Hematopoietic multipotent progenitor cell treated with erythropoietin and hydrocortisone succinate and interleukin-3 and kit ligand, for 15 days (in vitro differentiated cells): ENCODE results near the gene SDK2.

ENCODE experiments used
- DNase-seq: peaks from one replicate; pipeline ENCODE4 v3.0.0-alpha.2; 2015; ENCODE audit warnings: low spot score

Gene SDK2

GRCh38 chr17:73644145-73645049 lies at the start of gene SDK2:
Gene SDK2, minus strand, starts transcription at chr17:73644445. Its CDS starts 357 bp downstream, at chr17:73644088.
- DNase-seq: no peak

GRCh38 chr17:73693071-73693470 lies 48.8 kb upstream of the SDK2 start:
- DNase-seq: no peak

GRCh38 chr17:73691321-73691766 lies 47.1 kb upstream of the SDK2 start:
- no peak for DNase-seq

DNA sequence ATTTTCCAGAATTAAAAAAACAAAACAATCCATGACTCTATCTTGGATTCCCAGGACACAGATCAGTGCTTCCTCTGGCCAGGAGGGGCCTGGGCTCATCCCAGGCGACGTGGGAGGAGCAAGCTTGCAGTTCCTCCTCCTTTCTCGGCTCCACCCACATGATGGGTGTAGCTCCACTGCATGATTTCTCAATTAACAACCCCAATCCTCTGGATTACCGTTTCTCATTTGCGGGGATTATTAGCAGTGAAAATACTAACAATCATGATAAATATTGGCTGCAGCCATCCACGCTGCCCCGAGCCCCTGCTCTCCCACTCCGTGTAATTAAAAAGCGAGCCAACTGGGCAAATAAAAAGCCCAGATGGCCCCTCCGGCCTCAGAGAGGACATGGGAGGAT lies 46.4 kb upstream of the SDK2 start:
- no peak for DNase-seq

- no peak for DNase-seq
Measured at GRCh38 chr17:73689596-73690275, 45.5 kb upstream of the SDK2 start.

DNA sequence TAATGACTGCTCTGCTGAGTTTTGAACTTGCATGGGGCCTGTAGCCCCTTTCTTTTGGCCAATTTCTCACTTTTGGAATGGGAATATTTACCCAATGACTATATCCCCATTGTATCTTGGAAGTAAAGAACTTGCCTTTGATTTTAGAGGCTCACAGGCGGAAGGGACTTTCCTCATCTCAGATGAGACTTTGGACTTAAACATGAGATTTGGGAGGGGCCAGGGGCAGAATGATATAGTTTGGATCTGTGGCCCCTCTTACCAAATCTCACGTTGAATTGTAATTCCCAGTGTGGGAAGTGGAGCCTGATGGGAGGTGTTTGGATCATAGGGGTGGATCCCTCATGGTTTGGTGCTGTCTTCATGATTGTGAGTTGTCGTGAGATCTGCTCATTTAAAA lies 42.7 kb upstream of the SDK2 start:
- DNase-seq: no peak

- DNase-seq: no peak
Measured at GRCh38 chr17:73686126-73686525, 41.9 kb upstream of the SDK2 start.

DNA sequence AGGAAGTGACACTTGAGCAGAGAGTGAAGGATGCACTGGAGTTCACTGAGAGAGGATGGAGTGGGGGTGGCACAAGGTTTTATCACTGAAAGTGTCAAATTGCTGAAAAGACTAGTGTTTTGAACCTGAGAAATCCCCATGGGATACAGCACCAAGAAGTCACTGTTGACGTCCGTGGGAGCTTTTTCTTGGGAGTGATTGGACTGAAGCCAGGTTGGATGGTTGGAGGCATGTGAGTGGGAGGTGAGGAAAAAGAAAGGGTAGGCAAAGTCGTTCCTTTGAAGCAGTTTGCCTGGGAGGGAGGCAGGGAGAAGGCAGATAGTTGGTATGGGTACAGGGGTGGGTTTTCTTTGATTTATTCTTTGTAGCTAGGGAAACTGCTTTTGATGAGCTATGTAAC lies 39.9 kb upstream of the SDK2 start:
- DNase-seq: no peak

DNA sequence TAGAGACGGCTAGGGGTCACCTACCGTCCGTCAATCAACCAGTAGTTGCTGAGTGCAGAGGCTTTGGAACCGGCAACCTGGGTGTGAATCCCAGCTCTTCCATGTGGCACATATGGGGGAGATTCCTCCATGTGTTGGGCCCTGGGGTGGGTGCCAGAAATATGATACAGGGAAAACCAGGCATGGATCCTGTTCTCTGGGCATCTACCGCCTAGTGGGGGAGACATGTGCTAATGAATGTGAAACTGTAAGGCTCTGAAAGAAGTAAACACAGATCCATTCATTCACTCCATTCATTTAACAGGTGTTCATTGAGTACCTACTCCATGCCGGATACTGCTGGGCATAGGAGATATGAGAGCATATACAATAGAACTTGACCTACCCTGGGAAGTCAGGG lies 39.5 kb upstream of the SDK2 start:
- no peak for DNase-seq

GRCh38 chr17:73681946-73682345 lies 37.7 kb upstream of the SDK2 start:
- no peak for DNase-seq

GRCh38 chr17:73679476-73679875 lies 35.2 kb upstream of the SDK2 start:
- DNase-seq: no peak

DNA sequence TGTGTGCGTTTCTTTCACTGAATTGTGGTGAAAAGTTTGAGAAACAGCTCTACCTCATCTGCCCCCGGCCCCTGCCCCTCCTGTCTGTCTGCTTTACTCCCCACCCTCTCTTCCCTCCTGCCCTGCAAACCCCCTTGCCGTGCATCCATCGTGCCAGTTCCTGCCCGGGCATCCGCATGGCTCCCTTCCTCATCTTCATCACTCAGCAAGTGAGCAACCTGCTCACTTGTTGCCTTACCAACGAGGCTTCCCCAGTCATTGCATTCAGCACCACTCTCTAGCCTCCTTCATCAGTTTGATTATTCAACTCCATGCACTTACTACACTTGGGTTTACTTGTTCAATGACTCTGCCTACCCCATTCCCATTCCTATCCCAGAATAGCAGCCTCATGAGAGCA lies 34.8 kb upstream of the SDK2 start:
- no peak for DNase-seq

GRCh38 chr17:73669771-73670170 lies 25.5 kb upstream of the SDK2 start:
- no peak for DNase-seq

DNA sequence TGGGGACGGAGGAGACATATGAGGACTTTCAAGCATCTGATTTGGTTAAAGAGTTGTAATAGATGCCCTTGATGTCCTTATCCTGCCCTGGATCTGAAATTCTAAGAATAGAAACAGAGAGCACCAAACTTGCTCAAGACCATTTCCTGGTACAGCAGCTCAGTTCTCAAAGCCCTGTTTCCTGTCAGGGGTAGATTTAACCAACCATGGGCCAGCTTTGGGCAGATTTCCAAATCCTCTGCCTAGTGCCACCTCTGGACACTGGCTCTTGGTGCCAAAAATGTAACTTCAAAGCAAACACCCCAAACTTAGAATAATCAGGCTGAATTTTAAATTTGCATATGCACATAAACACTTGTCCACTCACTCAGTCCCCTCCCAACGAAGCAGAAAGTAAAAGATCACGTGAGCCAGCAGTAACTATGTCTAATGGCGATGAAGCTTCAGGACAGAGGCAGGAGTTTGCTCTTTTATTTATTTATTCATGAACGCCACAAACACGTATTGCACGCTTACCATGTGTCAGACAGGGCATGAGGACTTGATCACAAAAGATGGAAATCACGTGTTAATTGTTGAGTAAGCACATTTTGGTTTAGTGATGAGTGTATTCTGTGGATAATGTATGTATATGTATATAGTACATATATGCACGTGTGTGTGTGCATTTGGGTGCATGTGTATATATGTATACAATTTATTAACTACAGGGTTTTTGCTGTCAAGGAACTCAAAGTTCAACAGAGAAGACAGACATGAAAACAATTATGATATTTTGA lies 23.1 kb upstream of the SDK2 start:
- DNase-seq: no peak

GRCh38 chr17:73663614-73664013 lies 19.4 kb upstream of the SDK2 start:
- DNase-seq: no peak

GRCh38 chr17:73660366-73660765 lies 16.1 kb upstream of the SDK2 start:
- DNase-seq: no peak

GRCh38 chr17:73658821-73659515 lies 14.7 kb upstream of the SDK2 start:
- DNase-seq: no peak

DNA sequence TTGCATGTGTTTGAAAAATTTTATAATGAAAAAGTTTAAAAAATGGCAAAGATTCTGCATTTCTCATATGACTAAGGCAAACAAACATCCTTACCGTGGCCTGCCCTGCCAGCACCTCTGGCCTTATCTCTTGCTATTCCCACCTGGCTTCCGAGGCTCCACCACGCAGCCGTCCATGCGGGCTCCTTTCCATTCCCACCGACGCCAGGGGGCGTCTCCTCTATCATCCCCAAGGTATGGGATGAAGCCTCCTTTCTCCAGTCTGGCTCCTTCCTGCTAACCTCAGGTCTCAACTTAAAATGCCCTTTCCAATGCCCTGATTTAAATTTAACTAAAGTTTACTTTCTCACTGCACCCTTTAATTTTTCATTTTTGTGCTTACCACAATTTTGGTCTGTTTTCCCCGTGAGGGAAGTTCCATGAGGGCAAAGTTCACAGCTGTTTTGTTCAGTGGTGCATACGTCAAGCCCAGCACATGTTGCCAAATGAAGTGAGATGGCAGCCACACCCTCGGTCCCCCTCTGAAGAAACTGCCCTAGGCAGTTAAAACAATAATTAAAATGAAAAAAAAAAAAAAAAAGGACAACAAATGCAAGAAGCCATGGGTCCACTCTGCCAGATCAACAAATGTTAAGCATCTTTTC lies 13.3 kb upstream of the SDK2 start:
- no peak for DNase-seq

- DNase-seq: no peak
Measured at GRCh38 chr17:73654241-73654640, 10.0 kb upstream of the SDK2 start.

DNA sequence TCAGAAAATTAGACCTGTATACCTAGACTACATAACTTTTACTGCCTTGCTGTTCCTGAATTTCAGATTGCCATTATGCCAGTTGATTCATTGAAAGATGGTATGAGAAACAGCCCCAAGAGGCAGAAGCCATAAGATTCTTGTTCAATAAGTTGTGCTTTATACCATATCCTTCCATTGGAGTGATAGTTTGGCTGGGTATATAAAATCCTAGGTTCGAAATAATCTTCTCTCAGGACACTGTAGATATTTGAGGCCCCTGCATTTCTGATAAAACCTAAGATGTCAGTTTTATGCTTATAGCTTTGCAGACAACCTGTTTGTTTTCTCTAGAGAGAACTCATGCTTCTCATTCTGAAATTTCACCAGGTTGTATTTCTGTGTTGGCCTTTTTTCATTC lies 9.6 kb upstream of the SDK2 start:
- no peak for DNase-seq

DNA sequence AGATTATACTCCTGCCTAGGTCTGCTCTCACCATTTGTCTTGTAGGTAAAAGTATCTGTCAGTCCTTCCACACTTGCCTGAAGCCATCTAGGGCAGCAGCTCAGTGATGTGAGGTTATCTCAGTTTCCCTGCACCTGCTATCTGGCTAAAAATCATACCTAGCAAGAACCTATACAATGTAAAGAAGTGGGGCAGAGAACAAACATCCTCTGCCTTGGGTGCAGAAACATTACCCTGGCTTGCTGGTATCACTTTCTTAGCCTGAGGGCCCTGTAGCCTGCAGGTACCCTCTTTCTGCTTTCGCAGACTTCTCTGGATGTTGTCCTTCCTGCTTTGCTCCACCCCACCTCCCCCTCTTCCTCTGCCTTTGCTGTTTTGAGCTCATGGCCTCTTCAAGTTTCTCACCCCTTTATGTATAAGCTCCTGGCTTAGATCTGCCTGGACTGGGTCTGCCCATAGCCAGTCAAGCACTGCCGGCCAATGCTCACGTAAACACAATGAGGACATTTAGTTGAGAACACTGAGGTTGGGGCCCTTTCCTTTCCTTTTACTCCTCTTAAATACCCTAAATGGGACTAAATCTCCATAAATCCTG lies 8.7 kb upstream of the SDK2 start:
- DNase-seq: no peak
